Endothelial cell of umbilical vein (primary cell): ENCODE measurements around the gene GAR1. TPM values are rescaled to one million over a fixed set of nuclear protein-coding genes. Genes with fewer than 3 reads are reported as not detected.

Experiments
- BruUV-seq: library from RNA; stranded (reverse); fragments of 400-500 nt; replicated peaks from 2 replicates; lab custom pipeline; 2021; lab: Mats Ljungman, UMichigan
- CTCF ChIA-PET: fragments of 300-600, 350-600 bp; sonication (Branson Sonifier 250); formaldehyde crosslinking; loops from one replicate; lab custom pipeline; 2021; ENCODE audit warnings: antibody characterized with exemption, inconsistent platforms; lab: Charles Lee
- POLR2A ChIA-PET: fragments of 300-600, 350-600 bp; sonication (Branson Sonifier 250); formaldehyde crosslinking; loops from one replicate; lab custom pipeline; 2021; ENCODE audit warnings: antibody characterized with exemption, inconsistent platforms; lab: Charles Lee
- DNase-seq: peaks from one replicate; pipeline ENCODE4 v3.0.0-alpha.2; 2011; ENCODE audit warnings: low read depth, low spot score
- FAIRE-seq: peaks from 2 replicates; lab custom pipeline; 2011; peaks lifted over from hg19 to GRCh38; lab: Jason Lieb, UNC
- H2AFZ ChIP-seq: 2 replicates; pipeline ENCODE4 v1.6.0; 2012; ENCODE audit warnings: low read depth, low read length, control low read depth, inconsistent platforms
- H3K27ac ChIP-seq: 2 replicates; pipeline ENCODE4 v1.5.1; 2011; ENCODE audit warnings: low read depth, mild to moderate bottlenecking, control low read depth, low read length, moderate library complexity; ENCODE audit not compliant: insufficient read depth
- H3K27me3 ChIP-seq, 2 experiments: 2 replicates each; pipeline versions ENCODE4 v1.6.0 to v1.6.1; 2011; ENCODE audit warnings: low read length in 2 of 2, mixed read lengths in 1 of 2; ENCODE audit not compliant: control insufficient read depth in 2 of 2, insufficient read depth in 2 of 2
- H3K36me3 ChIP-seq, 2 experiments: 2 replicates in 1 of 2; 3 replicates in 1 of 2; pipeline ENCODE4 v1.5.1; 2011; ENCODE audit warnings: low read length in 2 of 2, mild to moderate bottlenecking in 1 of 2, moderate library complexity in 1 of 2; ENCODE audit not compliant: control insufficient read depth in 2 of 2, insufficient read depth in 2 of 2; ENCODE audit errors: extremely low read depth in 1 of 2
- H3K4me1 ChIP-seq: 3 replicates; pipeline ENCODE4 v1.5.1; 2011; ENCODE audit warnings: mild to moderate bottlenecking, low read length; ENCODE audit not compliant: control insufficient read depth, insufficient read depth; ENCODE audit errors: extremely low read depth
- H3K4me2 ChIP-seq: 2 replicates; pipeline ENCODE4 v1.6.1; 2011; ENCODE audit warnings: low read length, control low read depth, mixed read lengths; ENCODE audit not compliant: insufficient read depth
- H3K4me3 ChIP-seq, 3 experiments: fragments of 200-600 bp in 1 of 3; sonication (generic), shearing (Covaris generic) in 1 of 3; replicated peaks in 1 of 3; 2 replicates each; pipeline ENCODE4 v1.5.1; 2011 to 2016; ENCODE audit warnings: control low read depth in 3 of 3, low read length in 3 of 3, mild to moderate bottlenecking in 2 of 3, inconsistent platforms in 1 of 3, low read depth in 1 of 3, moderate library complexity in 1 of 3; ENCODE audit not compliant: insufficient read depth in 1 of 3
- H3K79me2 ChIP-seq: 2 replicates; pipeline ENCODE4 v1.6.0; 2012; ENCODE audit warnings: low read length, inconsistent platforms; ENCODE audit not compliant: control insufficient read depth, insufficient read depth
- H3K9ac ChIP-seq: replicated peaks from 2 replicates; pipeline ENCODE3; 2011; ENCODE audit warnings: low read length, control low read depth; ENCODE audit not compliant: insufficient read depth; ENCODE audit errors: extremely low read depth
- H3K9me1 ChIP-seq: replicated peaks from 3 replicates; pipeline ENCODE4 v1.6.0; 2011; ENCODE audit warnings: mild to moderate bottlenecking, low read length; ENCODE audit not compliant: control insufficient read depth, insufficient read depth; ENCODE audit errors: extremely low read depth
- H3K9me3 ChIP-seq: replicated peaks from 2 replicates; pipeline ENCODE4 v1.5.1; 2012; ENCODE audit warnings: low read length, inconsistent platforms; ENCODE audit not compliant: control insufficient read depth, insufficient read depth
- H4K20me1 ChIP-seq: replicated peaks from 2 replicates; pipeline ENCODE3; 2011; ENCODE audit warnings: mild to moderate bottlenecking, low read length; ENCODE audit not compliant: control insufficient read depth, insufficient read depth; ENCODE audit errors: extremely low read depth
- EZH2 ChIP-seq: IDR thresholded peaks from 2 replicates; pipeline ENCODE4 v1.6.1; 2012; ENCODE audit warnings: borderline replicate concordance, low read depth, mild to moderate bottlenecking, moderate library complexity, low read length, inconsistent platforms; ENCODE audit not compliant: severe bottlenecking
- FOS ChIP-seq: IDR thresholded peaks from 2 replicates; pipeline ENCODE4 v1.6.1; 2011; ENCODE audit warnings: mild to moderate bottlenecking, low read length, moderate library complexity, borderline replicate concordance; ENCODE audit not compliant: insufficient read depth
- GATA2 ChIP-seq: IDR thresholded peaks from 2 replicates; pipeline ENCODE4 v1.7.0; 2011; ENCODE audit warnings: low read depth, mild to moderate bottlenecking, moderate library complexity, mixed read lengths, low read length; ENCODE audit not compliant: insufficient read length, insufficient read depth
- JUN ChIP-seq: IDR thresholded peaks from 2 replicates; pipeline ENCODE4 v1.6.1; 2011; ENCODE audit warnings: borderline replicate concordance, low read depth; ENCODE audit not compliant: insufficient read length, insufficient read depth
- MYC ChIP-seq: IDR thresholded peaks from one replicate; pipeline ENCODE4 v1.6.1; 2011; ENCODE audit warnings: mild to moderate bottlenecking, low read depth, low read length
- POLR2A ChIP-seq: IDR thresholded peaks from 2 replicates; pipeline ENCODE4 v1.6.1; 2012; ENCODE audit warnings: low read depth, mild to moderate bottlenecking, control low read depth, low read length
- POLR2AphosphoS5 ChIP-seq: IDR thresholded peaks from 2 replicates; pipeline ENCODE4 v1.6.1; 2012; ENCODE audit warnings: low read depth, mild to moderate bottlenecking, control low read depth, low read length, moderate library complexity; ENCODE audit not compliant: insufficient read depth
- dilution Hi-C: fragments of 300-500 bp; cut with MboI; formaldehyde crosslinking; loops from one replicate; pipeline ENCODE4 v1.15.0; 2019; ENCODE audit warnings: low sequenced_read_pairs; ENCODE audit not compliant: extremely low pct_ligation_motif_present
- intact Hi-C: fragments of 100-400 bp; cut with micrococcal nuclease; formaldehyde crosslinking; loops from one replicate; pipeline ENCODE4 v1.10.0; 2022
- polyA plus RNA-seq, 4 experiments: library from polyadenylated mRNA; depleted of rRNA in 3 of 4; stranded (reverse) in 3 of 4; unstranded in 1 of 4; fragments of >200 nt; gene quantifications; 2 replicates each; pipeline versions ENCODE4 v1.2.1 to v1.2.3, GENCODE V29; 2011 to 2012; ENCODE audit warnings: missing spikeins in 1 of 4
- total RNA-seq: library from RNA; stranded (reverse); gene quantifications from 2 replicates; pipeline ENCODE4 v1.2.3, GENCODE V29; 2021
- TF ChIP-seq, protein P1 (sequence below), 2 donors: IDR thresholded peaks; 1 replicate in 1 of 2; 2 replicates in 1 of 2; pipeline ENCODE4 v1.5.1; 2011; ENCODE audit warnings: low read length in 2 of 2, mild to moderate bottlenecking in 2 of 2, moderate library complexity in 2 of 2, control low read depth in 1 of 2, inconsistent platforms in 1 of 2, low read depth in 1 of 2; ENCODE audit not compliant: insufficient read depth in 1 of 2; ENCODE audit errors: extremely low read depth in 1 of 2
- TF ChIP-seq, protein P2 (sequence below): IDR thresholded peaks from 2 replicates; pipeline ENCODE4 v1.6.1; 2011; ENCODE audit not compliant: insufficient read depth, insufficient read length

Gene GAR1
- total and polyA plus RNA-seq, 2 donors (not counting 3 experiments of a cell fraction or from before 2014, with no cell fraction given), result 12.7 to 29.1 TPM

DNA sequence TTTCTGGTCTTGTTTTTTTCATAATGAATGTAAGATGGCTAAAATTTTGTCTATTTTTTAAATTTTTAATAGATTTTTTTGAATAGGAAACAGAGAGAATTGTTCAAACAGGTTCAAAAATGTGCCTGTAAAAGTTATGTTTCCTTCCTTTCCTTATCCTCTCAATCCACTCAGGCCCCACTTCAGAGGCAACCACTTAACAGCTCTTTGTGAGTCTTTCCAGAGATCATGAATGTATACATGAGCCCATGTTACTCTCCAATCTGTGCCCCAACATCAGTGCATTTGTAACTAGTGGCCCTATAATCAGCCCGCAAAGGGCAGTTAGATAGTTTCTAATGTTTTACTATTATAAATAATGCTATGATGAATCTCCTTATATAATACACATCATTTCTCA lies 27.8 kb upstream of the GAR1 start:
- BruUV-seq, result no TSS peak

DNA sequence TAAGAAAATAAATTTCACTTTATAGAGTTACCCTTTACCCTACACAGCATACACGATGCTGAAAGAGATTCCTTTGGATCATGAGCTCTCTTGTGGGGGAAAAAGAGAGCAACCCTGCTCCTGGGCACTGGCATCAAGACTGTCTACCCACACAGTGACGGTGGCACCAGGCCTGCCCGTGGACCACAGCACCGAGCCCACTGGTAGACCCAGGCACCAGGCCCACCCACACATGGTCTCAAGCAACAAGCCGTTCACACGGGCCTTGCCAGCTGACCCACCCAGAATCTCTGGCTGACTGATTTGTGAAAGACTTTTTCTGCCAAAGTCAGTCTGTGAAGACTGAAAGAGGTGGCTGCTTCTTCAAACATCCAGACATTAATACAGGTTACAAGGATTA lies 20.5 kb upstream of the GAR1 start:
- dilution Hi-C loops, result no loop called here
- FAIRE-seq (no peak), DNase-seq (no peak)
- H3K4me3 ChIP-seq, result no peak overlapping the region
- TF ChIP-seq POLR2A, result no peak
- no peak for TF ChIP-seq EZH2
- TF ChIP-seq, protein P1, sequence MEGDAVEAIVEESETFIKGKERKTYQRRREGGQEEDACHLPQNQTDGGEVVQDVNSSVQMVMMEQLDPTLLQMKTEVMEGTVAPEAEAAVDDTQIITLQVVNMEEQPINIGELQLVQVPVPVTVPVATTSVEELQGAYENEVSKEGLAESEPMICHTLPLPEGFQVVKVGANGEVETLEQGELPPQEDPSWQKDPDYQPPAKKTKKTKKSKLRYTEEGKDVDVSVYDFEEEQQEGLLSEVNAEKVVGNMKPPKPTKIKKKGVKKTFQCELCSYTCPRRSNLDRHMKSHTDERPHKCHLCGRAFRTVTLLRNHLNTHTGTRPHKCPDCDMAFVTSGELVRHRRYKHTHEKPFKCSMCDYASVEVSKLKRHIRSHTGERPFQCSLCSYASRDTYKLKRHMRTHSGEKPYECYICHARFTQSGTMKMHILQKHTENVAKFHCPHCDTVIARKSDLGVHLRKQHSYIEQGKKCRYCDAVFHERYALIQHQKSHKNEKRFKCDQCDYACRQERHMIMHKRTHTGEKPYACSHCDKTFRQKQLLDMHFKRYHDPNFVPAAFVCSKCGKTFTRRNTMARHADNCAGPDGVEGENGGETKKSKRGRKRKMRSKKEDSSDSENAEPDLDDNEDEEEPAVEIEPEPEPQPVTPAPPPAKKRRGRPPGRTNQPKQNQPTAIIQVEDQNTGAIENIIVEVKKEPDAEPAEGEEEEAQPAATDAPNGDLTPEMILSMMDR (IDR thresholded peaks at IDR 0.05; ENCODE audit: extremely low read depth in 1 of 2, insufficient read depth in 1 of 2, low read depth in 1 of 2, low read length in 2 of 2), result no peak
- TF ChIP-seq JUN, result no peak
- TF ChIP-seq POLR2AphosphoS5, result no peak
- TF ChIP-seq, protein P2, sequence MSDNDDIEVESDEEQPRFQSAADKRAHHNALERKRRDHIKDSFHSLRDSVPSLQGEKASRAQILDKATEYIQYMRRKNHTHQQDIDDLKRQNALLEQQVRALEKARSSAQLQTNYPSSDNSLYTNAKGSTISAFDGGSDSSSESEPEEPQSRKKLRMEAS, result no peak
- no peak for TF ChIP-seq MYC
- TF ChIP-seq GATA2, result no peak
- TF ChIP-seq FOS, result no peak
- H3K27me3 ChIP-seq, result no peaks in the 10 kb centered on the region
- H3K9ac ChIP-seq, result no peak overlapping the region
- H3K79me2 ChIP-seq, result no peaks in the 10 kb centered on the region
- intact Hi-C loops, result no loop called here
- no TSS peak for BruUV-seq
- no peak overlapping the region for H2AFZ ChIP-seq
- no peaks in the 10 kb centered on the region for H4K20me1 ChIP-seq
- ChIA-PET POLR2A (no interaction called here), CTCF (interaction anchor here (0.7 to 1.4 kb wide), 5 partner anchors 9 to 367 kb away, joined by 3 to 5 read pairs (median 3); no protein-coding TSS in a partner anchor)
- no peaks in the 10 kb centered on the region for H3K4me1 ChIP-seq
- H3K9me1 ChIP-seq, result no peaks in the 10 kb centered on the region
- H3K36me3 ChIP-seq, result no peaks in the 10 kb centered on the region
- H3K9me3 ChIP-seq, result no peaks in the 10 kb centered on the region
- no peak overlapping the region for H3K27ac ChIP-seq
- no peak overlapping the region for H3K4me2 ChIP-seq

More for the DNA sequence above, 27.8 kb upstream of the GAR1 start:
- FAIRE-seq (no peak), DNase-seq (no peak)
- H3K4me2 ChIP-seq, result no peak overlapping the region
- no peaks in the 10 kb centered on the region for H3K9me1 ChIP-seq
- CTCF ChIA-PET, result no interaction called here
- no peak for TF ChIP-seq POLR2A
- TF ChIP-seq, protein P1 (IDR thresholded peaks at IDR 0.05; ENCODE audit: extremely low read depth in 1 of 2, insufficient read depth in 1 of 2, low read depth in 1 of 2, low read length in 2 of 2), result no peak
- no peak for TF ChIP-seq POLR2AphosphoS5
- TF ChIP-seq, protein P2, result no peak
- H3K27me3 ChIP-seq, result no peaks in the 10 kb centered on the region
- H3K9ac ChIP-seq, result no peak overlapping the region
- POLR2A ChIA-PET, result no interaction called here
- dilution Hi-C loops, result no loop called here
- no peaks in the 10 kb centered on the region for H3K36me3 ChIP-seq
- no peak overlapping the region for H3K27ac ChIP-seq
- H3K9me3 ChIP-seq, result no peaks in the 10 kb centered on the region
- no peak overlapping the region for H2AFZ ChIP-seq
- H4K20me1 ChIP-seq, result no peaks in the 10 kb centered on the region
- intact Hi-C loops, result no loop called here
- no peaks in the 10 kb centered on the region for H3K4me1 ChIP-seq
- no peak overlapping the region for H3K4me3 ChIP-seq
- H3K79me2 ChIP-seq, result no peaks in the 10 kb centered on the region
